GM04504 (cell line): ENCODE measurements around the gene NOX5.
"Not testable (repeated sequence)": the region's sequence is repeated elsewhere in the genome, so short reads cannot be mapped to it uniquely, and the experiment has no call there.

Experiments used
- DNase-seq: peaks from one replicate; pipeline ENCODE4 v3.0.0-alpha.2; 2012; ENCODE audit warnings: low read depth

Gene NOX5

GRCh38 chr15:69058830-69059556 lies 44.5 kb downstream of the NOX5 start:
- DNase-seq = peak; percentile 70

- no peak for DNase-seq
Measured at GRCh38 chr15:69059557-69059943, 45.1 kb downstream of the NOX5 start.

- DNase-seq = no peak
Measured at GRCh38 chr15:69060041-69060481, 45.6 kb downstream of the NOX5 start.

GRCh38 chr15:69060744-69061143 lies 46.2 kb downstream of the NOX5 start:
- no peak for DNase-seq

- DNase-seq = no peak
Measured at GRCh38 chr15:69061414-69061842, 46.9 kb downstream of the NOX5 start.

- no peak for DNase-seq
Measured at GRCh38 chr15:69064649-69065048, 50.2 kb downstream of the NOX5 start.

- no peak for DNase-seq
Measured at GRCh38 chr15:69066007-69066995, 51.8 kb downstream of the NOX5 start.

GRCh38 chr15:69067296-69067695 lies 52.8 kb downstream of the NOX5 start:
- no peak for DNase-seq

GRCh38 chr15:69068157-69068556 lies 53.7 kb downstream of the NOX5 start:
- no peak for DNase-seq

GRCh38 chr15:69069290-69069689 lies 54.8 kb downstream of the NOX5 start:
- DNase-seq = not testable (repeated sequence)

GRCh38 chr15:69069996-69070395 lies 55.5 kb downstream of the NOX5 start:
- DNase-seq = no peak

- no peak for DNase-seq
Measured at GRCh38 chr15:69070396-69070795, 55.9 kb downstream of the NOX5 start.

- DNase-seq = no peak
Measured at GRCh38 chr15:69071260-69071659, 56.8 kb downstream of the NOX5 start.

GRCh38 chr15:69072906-69073305 lies 58.4 kb downstream of the NOX5 start:
- no peak for DNase-seq

- DNase-seq = no peak
Measured at GRCh38 chr15:69074001-69074842, 59.7 kb downstream of the NOX5 start.

- no peak for DNase-seq
Measured at GRCh38 chr15:69074843-69075224, 60.3 kb downstream of the NOX5 start.

- no peak for DNase-seq
Measured at GRCh38 chr15:69075440-69075839, 60.9 kb downstream of the NOX5 start.

- DNase-seq = no peak
Measured at GRCh38 chr15:69076756-69077155, 62.3 kb downstream of the NOX5 start.

- DNase-seq = no peak
Measured at GRCh38 chr15:69078638-69079037, 64.1 kb downstream of the NOX5 start.

GRCh38 chr15:69080295-69081248 lies 66.1 kb downstream of the NOX5 start:
- no peak for DNase-seq
